Breast epithelium (tissue), 4 donors: Measurements from ENCODE around the gene MAOA. TPM values are rescaled to one million over a fixed set of nuclear protein-coding genes. Genes with fewer than 3 reads are reported as not detected.
"Not testable (repeated sequence)": the region's sequence is repeated elsewhere in the genome, so short reads cannot be mapped to it uniquely, and the experiment has no call there.

Experiments used
- DNase-seq, 2 donors: peaks; one replicate each; pipeline ENCODE4 v3.0.0-alpha.2; 2019; ENCODE audit warnings: low spot score in 2 of 2
- H3K27ac ChIP-seq, 2 donors: fragments of 200-600 bp; sonication (generic) in 1 of 2; one replicate each; pipeline ENCODE4 v1.5.1; 2016 to 2019; ENCODE audit warnings: mild to moderate bottlenecking in 1 of 2
- H3K27me3 ChIP-seq, 2 donors: fragments of 200-600 bp; sonication (generic) in 1 of 2; one replicate each; pipeline versions ENCODE4 v1.5.1 to v1.6.0; 2017 to 2019; ENCODE audit warnings: control low read depth in 1 of 2, mild to moderate bottlenecking in 1 of 2
- H3K36me3 ChIP-seq: fragments of 200-600 bp; one replicate; pipeline ENCODE4 v1.5.1; 2019
- H3K4me1 ChIP-seq, 2 donors: fragments of 200-600 bp; sonication (generic); one replicate each; pipeline ENCODE4 v1.5.1; 2016 to 2019; ENCODE audit warnings: control low read depth in 1 of 2
- H3K4me3 ChIP-seq, 3 donors: fragments of 200-600 bp; sonication (generic); 1 replicate in 2 of 3; 2 replicates in 1 of 3; pipeline ENCODE4 v1.5.1; 2016 to 2019; ENCODE audit warnings: mild to moderate bottlenecking in 3 of 3, moderate library complexity in 2 of 3
- H3K9me3 ChIP-seq, 2 donors: fragments of 200-600 bp; sonication (generic) in 1 of 2; one replicate each; pipeline ENCODE4 v1.5.1; 2016 to 2019; ENCODE audit warnings: control low read depth in 1 of 2
- CTCF ChIP-seq, 3 donors: fragments of 450-650 bp; IDR thresholded peaks; one replicate each; pipeline ENCODE4 v1.5.1; 2016 to 2017; ENCODE audit warnings: antibody characterized with exemption in 3 of 3, mild to moderate bottlenecking in 3 of 3, moderate library complexity in 3 of 3
- POLR2A ChIP-seq: fragments of 450-650 bp; IDR thresholded peaks from one replicate; pipeline ENCODE4 v1.6.1; 2016; ENCODE audit warnings: antibody characterized with exemption, mild to moderate bottlenecking, moderate library complexity
- POLR2AphosphoS5 ChIP-seq, 3 donors: sonication (generic); formaldehyde crosslinking; IDR thresholded peaks; one replicate each; pipeline ENCODE4 v1.6.1; 2017; ENCODE audit warnings: antibody characterized with exemption in 3 of 3
- intact Hi-C: fragments of 100-400 bp; cut with DNase I; formaldehyde crosslinking; loops from one replicate; pipeline ENCODE4 v1.15.1; 2023; ENCODE audit warnings: low total_unique reads
- total RNA-seq, 3 donors: library from RNA; depleted of rRNA; stranded (reverse); fragments of >200 nt; gene quantifications; one replicate each; pipeline ENCODE4 v1.1.0, GENCODE V29; 2016

MAOA gene
- total RNA-seq, 3 donors from 2014 or later: 124 to 558 (median 128) TPM

- Histone ChIP-seq H3K9me3 (peaks cover 11 to 48% of the 10 kb centered on the region in 2 donors), H3K4me1 (no peaks in the 10 kb centered on the region), H3K27ac (no peak overlapping the region), H3K4me3 (no peak overlapping the region), H3K36me3 (no peaks in the 10 kb centered on the region), H3K27me3 (peaks cover 0 to 5% of the 10 kb centered on the region in 2 donors)
- TF ChIP-seq POLR2A: no peak
- intact Hi-C loops: no loop called here
- DNase-seq: no peak
These were observed 62.9 kb downstream of the MAOA start for GRCh38 chrX:43718956-43719355.

GRCh38 chrX:43720082-43720481 is 64.0 kb downstream of the MAOA start:
- intact Hi-C loops: no loop called here

DNA sequence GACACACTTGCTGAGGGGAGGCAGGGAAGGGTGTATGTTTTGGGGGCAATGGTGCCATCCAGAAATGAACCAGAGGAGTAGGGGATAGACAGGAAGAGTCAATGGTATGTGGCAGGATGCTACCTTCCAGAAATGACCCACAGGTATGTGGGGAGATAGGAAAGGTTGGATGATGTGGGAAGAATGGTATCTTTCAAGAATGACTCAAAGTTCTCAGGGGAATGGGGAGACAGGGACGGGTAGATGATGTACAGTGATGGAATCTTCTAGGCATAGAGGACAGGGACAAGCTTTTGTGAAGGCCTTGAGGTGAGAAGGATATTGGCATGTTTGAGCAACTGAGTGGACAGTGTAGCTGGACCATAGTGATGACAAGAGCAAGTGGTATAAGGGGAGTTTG is 64.9 kb downstream of the MAOA start:
- H3K9me3 ChIP-seq: peaks cover 11 to 48% of the 10 kb centered on the region in 2 donors
- DNase-seq: no peak
- no peaks in the 10 kb centered on the region for H3K36me3 ChIP-seq
- TF ChIP-seq CTCF (IDR thresholded peaks at IDR 0.05): no peak
- TF ChIP-seq POLR2A: no peak
- no peak for TF ChIP-seq POLR2AphosphoS5 (IDR thresholded peaks at IDR 0.05)
- intact Hi-C loops: no loop called here
- no peak overlapping the region for H3K27ac ChIP-seq
- H3K4me3 ChIP-seq: no peak overlapping the region
- H3K4me1 ChIP-seq: no peaks in the 10 kb centered on the region
- no peaks in the 10 kb centered on the region for H3K27me3 ChIP-seq

More at GRCh38 chrX:43720082-43720481, 64.0 kb downstream of the MAOA start:
- no peak for DNase-seq
- Histone ChIP-seq H3K9me3 (peaks cover 11 to 48% of the 10 kb centered on the region in 2 donors), H3K27me3 (no peaks in the 10 kb centered on the region), H3K4me3 (no peak overlapping the region), H3K27ac (no peak overlapping the region), H3K36me3 (no peaks in the 10 kb centered on the region), H3K4me1 (no peaks in the 10 kb centered on the region)
- no peak for TF ChIP-seq POLR2A
- no peak for TF ChIP-seq CTCF (IDR thresholded peaks at IDR 0.05)
- no peak for TF ChIP-seq POLR2AphosphoS5 (IDR thresholded peaks at IDR 0.05)

DNA sequence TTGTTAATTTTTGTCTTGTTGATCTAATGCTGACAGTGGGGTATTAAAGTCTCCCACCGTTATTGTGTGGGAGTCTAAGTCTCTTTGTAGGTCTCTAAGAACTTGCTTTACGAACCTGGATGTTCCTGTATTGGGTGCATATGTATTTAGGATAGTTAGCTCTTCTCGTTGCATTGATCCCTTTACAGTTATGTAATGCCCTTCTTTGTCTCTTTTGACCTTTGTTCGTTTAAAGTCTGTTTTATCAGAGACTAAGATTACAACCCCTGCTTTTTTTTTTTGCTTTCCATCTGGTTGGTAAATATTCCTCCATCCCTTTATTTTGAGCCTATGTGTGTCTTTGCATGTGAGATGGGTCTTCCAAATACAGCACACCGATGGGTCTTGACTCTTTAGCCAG is 69.1 kb downstream of the MAOA start:
- intact Hi-C loops, H3K4me1 ChIP-seq, H3K27ac ChIP-seq, H3K36me3 ChIP-seq, H3K4me3 ChIP-seq, DNase-seq: not testable (repeated sequence)
- peaks cover 0 to 18% of the 10 kb centered on the region in 2 donors for H3K27me3 ChIP-seq
- peaks cover 0 to 30% of the 10 kb centered on the region in 2 donors for H3K9me3 ChIP-seq

DNA sequence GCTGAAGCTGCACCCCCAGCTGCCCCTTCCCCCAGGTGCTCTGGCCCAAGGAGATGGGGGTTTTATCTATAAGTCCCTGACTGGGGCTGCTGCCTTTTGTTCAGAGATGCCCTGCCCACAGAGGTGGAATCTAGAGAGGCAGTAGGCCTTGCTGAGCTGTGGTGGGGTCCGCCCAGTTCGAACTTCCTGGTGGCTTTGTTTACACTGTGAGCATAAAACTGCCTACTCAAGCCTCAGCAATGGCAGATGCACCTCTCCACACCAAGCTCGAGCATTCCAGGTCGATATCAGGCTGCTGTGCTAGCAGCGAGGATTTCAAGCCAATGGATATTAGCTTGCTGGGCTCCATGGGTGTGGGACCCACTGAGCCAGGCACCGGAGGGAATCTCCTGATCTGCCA is 71.2 kb downstream of the MAOA start:
- Histone ChIP-seq H3K9me3 (peaks cover 0 to 10% of the 10 kb centered on the region in 2 donors), H3K27me3 (peaks cover 0 to 30% of the 10 kb centered on the region in 2 donors)
- intact Hi-C loops, H3K4me1 ChIP-seq, H3K27ac ChIP-seq, DNase-seq, H3K4me3 ChIP-seq, H3K36me3 ChIP-seq: not testable (repeated sequence)

DNA sequence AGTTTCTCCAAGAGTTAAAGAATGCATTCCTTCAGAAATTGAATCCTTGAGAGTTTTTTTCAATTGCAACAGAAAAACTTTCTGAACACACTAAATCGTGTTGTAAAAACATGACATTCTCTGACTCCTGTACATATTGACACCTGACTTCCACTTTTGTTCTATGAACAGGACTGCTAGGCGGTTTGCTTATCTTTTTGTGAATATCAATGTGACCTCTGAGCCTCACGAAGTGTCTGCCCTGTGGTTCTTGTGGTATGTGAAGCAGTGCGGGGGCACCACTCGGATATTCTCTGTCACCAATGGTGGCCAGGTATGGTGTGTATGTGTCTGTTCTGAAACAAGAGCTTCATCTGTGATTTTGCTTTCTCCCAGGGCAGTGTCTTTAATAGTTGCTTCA is 71.9 kb downstream of the MAOA start:
- Histone ChIP-seq H3K36me3 (no peaks in the 10 kb centered on the region), H3K9me3 (peaks cover 0 to 3% of the 10 kb centered on the region in 2 donors), H3K27me3 (peaks cover 0 to 38% of the 10 kb centered on the region in 2 donors), H3K27ac (no peak overlapping the region), H3K4me3 (no peak overlapping the region), H3K4me1 (no peaks in the 10 kb centered on the region)
- intact Hi-C loops: no loop called here
- TF ChIP-seq POLR2AphosphoS5 (IDR thresholded peaks at IDR 0.05) (no peak), POLR2A (no peak), CTCF (IDR thresholded peaks at IDR 0.05) (no peak)
- DNase-seq: no peak

DNA sequence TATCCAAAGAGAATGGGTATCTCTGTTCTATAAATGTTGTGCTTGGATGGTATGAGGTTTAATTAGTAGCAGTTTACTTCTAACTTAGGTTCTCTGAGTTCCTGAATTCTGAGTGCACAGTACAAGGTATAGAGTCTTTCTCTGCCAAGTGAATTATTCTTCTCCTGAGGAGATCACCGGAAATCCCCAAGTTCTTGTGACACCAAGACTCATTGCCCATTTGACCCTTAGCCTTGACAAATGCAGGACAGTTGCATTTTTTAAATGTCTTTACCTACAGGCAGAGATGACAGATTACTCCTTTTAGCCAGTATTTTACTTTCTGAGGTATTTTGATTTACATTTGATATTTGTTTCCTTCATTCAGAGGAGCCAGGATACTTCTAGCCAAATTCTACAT is 72.9 kb downstream of the MAOA start:
- TF ChIP-seq CTCF (IDR thresholded peaks at IDR 0.05) (no peak), POLR2AphosphoS5 (IDR thresholded peaks at IDR 0.05) (no peak), POLR2A (no peak)
- Histone ChIP-seq H3K27me3 (peaks cover 0 to 47% of the 10 kb centered on the region in 2 donors), H3K4me1 (no peaks in the 10 kb centered on the region), H3K27ac (no peak overlapping the region), H3K36me3 (no peaks in the 10 kb centered on the region), H3K9me3 (no peaks in the 10 kb centered on the region), H3K4me3 (no peak overlapping the region)
- DNase-seq: no peak
- intact Hi-C loops: no loop called here
